HG03432 (cell line): ENCODE measurements around the gene GRIK4.

Source experiments
- ATAC-seq: cut with Tn5 transposase; IDR thresholded peaks from one replicate; pipeline ENCODE4 v1.9.1; 2021; ENCODE audit warnings: mild to moderate bottlenecking, moderate library complexity; ENCODE audit not compliant: unreplicated experiment

The GRIK4 gene

GRCh38 chr11:120630122-120630521 lies 118.6 kb downstream of the GRIK4 start:
- ATAC-seq, result no peak

GRCh38 chr11:120632579-120632978 lies 121.0 kb downstream of the GRIK4 start:
- peak; percentile 66 for ATAC-seq

- ATAC-seq, result no peak
These were observed 122.3 kb downstream of the GRIK4 start for GRCh38 chr11:120633616-120634393.

- no peak for ATAC-seq
These were observed 123.2 kb downstream of the GRIK4 start for GRCh38 chr11:120634706-120635105.

GRCh38 chr11:120635136-120635810 lies 123.7 kb downstream of the GRIK4 start:
- no peak for ATAC-seq

- no peak for ATAC-seq
These were observed 125.6 kb downstream of the GRIK4 start for GRCh38 chr11:120637131-120637530.

- ATAC-seq, result no peak
These were observed 130.8 kb downstream of the GRIK4 start for GRCh38 chr11:120642196-120642894.

GRCh38 chr11:120643284-120643683 lies 131.7 kb downstream of the GRIK4 start:
- no peak for ATAC-seq

GRCh38 chr11:120645639-120646038 lies 134.1 kb downstream of the GRIK4 start:
- ATAC-seq, result no peak

- ATAC-seq, result no peak
These were observed 134.7 kb downstream of the GRIK4 start for GRCh38 chr11:120646206-120646605.

- no peak for ATAC-seq
These were observed 136.1 kb downstream of the GRIK4 start for GRCh38 chr11:120647681-120648080.

- no peak for ATAC-seq
These were observed 137.2 kb downstream of the GRIK4 start for GRCh38 chr11:120648771-120649170.

- ATAC-seq, result no peak
These were observed 137.8 kb downstream of the GRIK4 start for GRCh38 chr11:120649316-120649715.

- ATAC-seq, result no peak
These were observed 139.8 kb downstream of the GRIK4 start for GRCh38 chr11:120651396-120651795.

- ATAC-seq, result no peak
These were observed 140.3 kb downstream of the GRIK4 start for GRCh38 chr11:120651836-120652235.

- ATAC-seq, result no peak
These were observed 141.3 kb downstream of the GRIK4 start for GRCh38 chr11:120652705-120653335.

- ATAC-seq, result no peak
These were observed 144.0 kb downstream of the GRIK4 start for GRCh38 chr11:120655589-120655988.

- ATAC-seq, result peak; percentile 71
These were observed 145.9 kb downstream of the GRIK4 start for GRCh38 chr11:120657306-120658070.

- peak; percentile 67 for ATAC-seq
These were observed 146.5 kb downstream of the GRIK4 start for GRCh38 chr11:120658071-120658423.

- ATAC-seq, result no peak
These were observed 147.5 kb downstream of the GRIK4 start for GRCh38 chr11:120659076-120659475.
